H1 (cell line): Measurements from ENCODE around the gene SOHLH2. TPM values are rescaled to one million over a fixed set of nuclear protein-coding genes. Genes with fewer than 3 reads are reported as not detected.

Experiments
- CTCF ChIA-PET: fragments of 300-600 bp; sonication (Branson Sonifier 250); formaldehyde crosslinking; loops from one replicate; lab custom pipeline; 2021; ENCODE audit not compliant: partially characterized antibody; lab: Charles Lee
- POLR2A ChIA-PET: fragments of 300-600 bp; sonication (Branson Sonifier 250); formaldehyde crosslinking; loops from one replicate; lab custom pipeline; 2021; ENCODE audit warnings: inconsistent platforms; ENCODE audit not compliant: partially characterized antibody; lab: Charles Lee
- DNase-seq, 2 experiments: peaks; one replicate each; pipeline versions ENCODE4 v3.0.0 to v3.0.0-alpha.2; 2010 to 2022; ENCODE audit warnings: low spot score in 2 of 2, low read depth in 1 of 2, mixed read lengths in 1 of 2
- FAIRE-seq: peaks from 2 replicates; lab custom pipeline; 2011; peaks lifted over from hg19 to GRCh38; lab: Jason Lieb, UNC
- H2AFZ ChIP-seq: 2 replicates; pipeline ENCODE4 v1.8.1; 2012; ENCODE audit warnings: low read length, inconsistent platforms
- H2AK5ac ChIP-seq: 2 replicates; pipeline ENCODE4 v1.6.1; 2013; ENCODE audit warnings: low read depth, low read length
- H2BK120ac ChIP-seq: replicated peaks from 2 replicates; pipeline ENCODE3; 2013; ENCODE audit warnings: low read depth, low read length, inconsistent platforms
- H2BK12ac ChIP-seq: 2 replicates; pipeline ENCODE4 v1.6.1; 2013; ENCODE audit warnings: low read depth, low read length
- H2BK15ac ChIP-seq: 2 replicates; pipeline ENCODE4 v1.6.1; 2013; ENCODE audit warnings: low read length
- H2BK20ac ChIP-seq: 2 replicates; pipeline ENCODE4 v1.6.1; 2013; ENCODE audit warnings: low read length
- H2BK5ac ChIP-seq: 2 replicates; pipeline ENCODE4 v1.6.1; 2013; ENCODE audit warnings: low read depth, low read length
- H3K14ac ChIP-seq: 2 replicates; pipeline ENCODE4 v1.6.1; 2013; ENCODE audit warnings: inconsistent platforms; ENCODE audit not compliant: insufficient read length
- H3K18ac ChIP-seq: 2 replicates; pipeline ENCODE4 v1.6.1; 2013; ENCODE audit warnings: low read length; ENCODE audit errors: extremely low read depth
- H3K23ac ChIP-seq: 2 replicates; pipeline ENCODE4 v1.6.1; 2013; ENCODE audit warnings: inconsistent platforms; ENCODE audit not compliant: insufficient read length
- H3K23me2 ChIP-seq: 2 replicates; pipeline ENCODE4 v1.6.1; 2013; ENCODE audit warnings: low read depth, low read length
- H3K27ac ChIP-seq: 2 replicates; pipeline ENCODE4 v1.6.1; 2011; ENCODE audit warnings: low read depth, low read length, inconsistent platforms
- H3K27me3 ChIP-seq, 4 experiments: replicated peaks in 1 of 4; 1 replicate in 1 of 4; 2 replicates in 3 of 4; pipeline versions ENCODE4 v1.6.1 to v1.8.1; 2011 to 2013; ENCODE audit warnings: low read length in 3 of 4, mild to moderate bottlenecking in 3 of 4, inconsistent platforms in 2 of 4, mixed read lengths in 2 of 4, moderate library complexity in 1 of 4; ENCODE audit not compliant: control insufficient read depth in 3 of 4, insufficient read depth in 3 of 4; ENCODE audit errors: extremely low read depth in 1 of 4
- H3K36me3 ChIP-seq, 4 experiments: 2 replicates each; pipeline versions ENCODE4 v1.6.1 to v1.8.1; 2011 to 2013; ENCODE audit warnings: mild to moderate bottlenecking in 4 of 4, low read length in 3 of 4, moderate library complexity in 2 of 4, control low read depth in 1 of 4, inconsistent platforms in 1 of 4; ENCODE audit not compliant: insufficient read depth in 4 of 4, control insufficient read depth in 2 of 4
- H3K4ac ChIP-seq: replicated peaks from 2 replicates; pipeline ENCODE3; 2013; ENCODE audit warnings: low read length, low read depth, mixed read lengths, inconsistent platforms; ENCODE audit not compliant: insufficient read length
- H3K4me1 ChIP-seq, 4 experiments: replicated peaks in 1 of 4; 1 replicate in 1 of 4; 2 replicates in 3 of 4; pipeline versions ENCODE4 v1.6.1 to v1.8.1; 2011 to 2013; ENCODE audit warnings: low read length in 3 of 4, inconsistent platforms in 2 of 4, mixed read lengths in 1 of 4; ENCODE audit not compliant: insufficient read depth in 4 of 4, control insufficient read depth in 3 of 4
- H3K4me2 ChIP-seq, 2 experiments: 2 replicates each; pipeline versions ENCODE4 v1.6.1 to v1.8.1; 2011 to 2013; ENCODE audit warnings: low read depth in 2 of 2, low read length in 2 of 2, control low read depth in 1 of 2, inconsistent platforms in 1 of 2, mild to moderate bottlenecking in 1 of 2; ENCODE audit not compliant: insufficient read depth in 1 of 2
- H3K4me3 ChIP-seq, 4 experiments: fragments of 200-600, 300-600 bp in 1 of 4; sonication (generic), shearing (Covaris generic), sonication (Bioruptor Twin) in 1 of 4; 2 replicates each; pipeline versions ENCODE4 v1.5.1 to v1.8.1; 2011 to 2016; ENCODE audit warnings: low read length in 4 of 4, low read depth in 3 of 4, control low read depth in 2 of 4, inconsistent platforms in 2 of 4, mild to moderate bottlenecking in 2 of 4, mixed read lengths in 1 of 4, moderate library complexity in 1 of 4; ENCODE audit not compliant: insufficient read depth in 2 of 4; ENCODE audit errors: extremely low read depth in 1 of 4
- H3K56ac ChIP-seq: replicated peaks from 2 replicates; pipeline ENCODE3; 2013; ENCODE audit warnings: low read depth, mild to moderate bottlenecking, mixed read lengths, low read length, inconsistent platforms; ENCODE audit not compliant: insufficient read length
- H3K79me1 ChIP-seq: 2 replicates; pipeline ENCODE4 v1.6.1; 2013; ENCODE audit warnings: low read depth, low read length, control low read depth
- H3K79me2 ChIP-seq, 2 experiments: 2 replicates each; pipeline versions ENCODE4 v1.6.1 to v1.8.1; 2012 to 2013; ENCODE audit warnings: low read length in 2 of 2, mild to moderate bottlenecking in 2 of 2, inconsistent platforms in 1 of 2; ENCODE audit not compliant: insufficient read depth in 2 of 2, control insufficient read depth in 1 of 2
- H3K9ac ChIP-seq, 4 experiments: replicated peaks in 1 of 4; 1 replicate in 1 of 4; 2 replicates in 3 of 4; pipeline versions ENCODE4 v1.6.1 to v1.8.1; 2011 to 2013; ENCODE audit warnings: low read depth in 3 of 4, low read length in 3 of 4, control low read depth in 2 of 4, mild to moderate bottlenecking in 2 of 4, moderate library complexity in 2 of 4, inconsistent platforms in 1 of 4; ENCODE audit errors: extremely low read depth in 1 of 4
- H3K9me3 ChIP-seq, 2 experiments: 2 replicates each; pipeline versions ENCODE4 v1.6.1 to v1.8.1; 2012 to 2013; ENCODE audit warnings: mild to moderate bottlenecking in 2 of 2, moderate library complexity in 2 of 2, control low read depth in 1 of 2, inconsistent platforms in 1 of 2, low read depth in 1 of 2, low read length in 1 of 2, mixed read lengths in 1 of 2; ENCODE audit not compliant: insufficient read depth in 2 of 2
- H4K20me1 ChIP-seq, 2 experiments: replicated peaks in 1 of 2; 2 replicates each; pipeline versions ENCODE3 to v1.8.1; 2011 to 2013; ENCODE audit warnings: inconsistent platforms in 2 of 2, low read length in 2 of 2, mild to moderate bottlenecking in 1 of 2; ENCODE audit not compliant: insufficient read depth in 2 of 2, control insufficient read depth in 1 of 2
- H4K5ac ChIP-seq: 2 replicates; pipeline ENCODE4 v1.6.1; 2013; ENCODE audit warnings: low read length, low read depth, mixed read lengths, inconsistent platforms; ENCODE audit not compliant: insufficient read length
- H4K8ac ChIP-seq: 2 replicates; pipeline ENCODE4 v1.8.0; 2013; ENCODE audit warnings: mild to moderate bottlenecking, moderate library complexity, low read length, inconsistent platforms; ENCODE audit not compliant: insufficient read depth; ENCODE audit errors: extremely low read depth
- H4K91ac ChIP-seq: replicated peaks from 2 replicates; pipeline ENCODE3; 2013; ENCODE audit warnings: low read length, mixed read lengths, inconsistent platforms; ENCODE audit not compliant: insufficient read length
- CBX8 ChIP-seq: fragments of 300-800, 300-1000 bp; sonication (generic); IDR thresholded peaks from 2 replicates; pipeline ENCODE4 v1.7.1; 2016; ENCODE audit warnings: low read depth, low read length, borderline replicate concordance
- MAFK ChIP-seq: IDR thresholded peaks from 2 replicates; pipeline ENCODE4 v1.6.1; 2012; ENCODE audit warnings: low read depth, mild to moderate bottlenecking, improper control_type of control experiment, low read length
- SAP30 ChIP-seq: fragments of 300-600 bp; sonication (generic); IDR thresholded peaks from 2 replicates; pipeline ENCODE4 v1.7.1; 2012; ENCODE audit warnings: low read length, moderate library complexity, mild to moderate bottlenecking, inconsistent platforms; ENCODE audit not compliant: insufficient read depth, insufficient replicate concordance
- SP4 ChIP-seq: IDR thresholded peaks from 2 replicates; pipeline ENCODE4 v1.6.1; 2012; ENCODE audit warnings: low read length, inconsistent platforms
- TAF1 ChIP-seq: IDR thresholded peaks from 2 replicates; pipeline ENCODE4 v1.6.1; 2011; ENCODE audit warnings: mild to moderate bottlenecking, low read depth, low read length
- WGBS, 2 experiments: shearing (Covaris generic) in 1 of 2; methylation state at CpG; one replicate each; pipeline versions ENCODE4 v1.1.6 to v1.1.7; 2013 to 2015; ENCODE audit warnings: low lambda C conversion rate in 2 of 2, mixed read lengths in 2 of 2, inconsistent platforms in 1 of 2, low coverage in 1 of 2, missing lambda C conversion rate in 1 of 2; ENCODE audit not compliant: insufficient replicate concordance in 2 of 2, insufficient coverage in 1 of 2, insufficient read length in 1 of 2; ENCODE audit errors: extremely low coverage in 1 of 2, missing lambda C conversion rate in 1 of 2; 5-methylcytosine and 5-hydroxymethylcytosine counted together
- polyA plus RNA-seq, 7 experiments: library from polyadenylated mRNA; depleted of rRNA in 3 of 7; stranded (reverse) in 5 of 7; unstranded in 2 of 7; fragments of >200 nt in 5 of 7; fragments of 200-250 nt in 2 of 7; gene quantifications; 1 replicate in 5 of 7; 2 replicates in 1 of 7; 4 replicates in 1 of 7; pipeline versions ENCODE4 v1.2.1 to v1.2.3, GENCODE V29; 2011 to 2013; ENCODE audit warnings: missing spikeins in 2 of 7, mixed read lengths in 2 of 7
- total RNA-seq: library from RNA; stranded (reverse); fragmentation: NEBNext Ultra II Directional; extraction: Animal tissue kit (Norgen Biotek cat#: 25700); gene quantifications from 2 replicates; pipeline ENCODE4 v1.2.1, GENCODE V29; 2021

SOHLH2 gene
- total and polyA plus RNA-seq, 2 of the 8 experiments (the other 6 are each of a cell fraction or from before 2014, with no cell fraction given) = 6.8 to 10.3 TPM

- Histone ChIP-seq H4K5ac (no peak overlapping the region), H4K8ac (no peak overlapping the region), H4K20me1 (no peaks in the 10 kb centered on the region), H3K4me2 (no peak overlapping the region), H3K18ac (no peak overlapping the region), H3K36me3 (no peaks in the 10 kb centered on the region), H3K9ac (no peak overlapping the region), H4K91ac (no peak overlapping the region), H2AFZ (no peak overlapping the region), H2BK120ac (no peak overlapping the region), H3K14ac (no peak overlapping the region), H3K4me3 (no peak overlapping the region), H3K27ac (no peak overlapping the region), H3K79me1 (no peaks in the 10 kb centered on the region; the same call in 1 of the 2 replicates), H2BK5ac (no peak overlapping the region; the same call in 1 of the 2 replicates), H2BK20ac (no peak overlapping the region), H3K4me1 (peaks cover 0 to 4% (median 0%) of the 10 kb centered on the region in 4 experiments; a peak in 2 of 7 replicates), H2BK15ac (no peak overlapping the region), H2AK5ac (no peak overlapping the region), H3K27me3 (no peaks in the 10 kb centered on the region), H3K23ac (no peak overlapping the region), H2BK12ac (no peak overlapping the region), H3K9me3 (peaks cover 0 to 3% of the 10 kb centered on the region in 2 experiments; a peak in 2 of 4 replicates), H3K56ac (no peak overlapping the region), H3K79me2 (no peaks in the 10 kb centered on the region), H3K4ac (no peak overlapping the region), H3K23me2 (no peaks in the 10 kb centered on the region)
- DNase-seq (no peak), FAIRE-seq (no peak)
- WGBS, 2 experiments = 97% methylated on average over 8 of the region's 8 CpGs; no CpG with 5 or more reads in 1 of the 2 experiments
- ChIA-PET POLR2A (interaction anchor here (1.1 kb wide), 1 partner anchor 13 kb away, joined by 3 read pairs; no protein-coding TSS in a partner anchor), CTCF (interaction anchor here (1.3 to 1.6 kb wide), 2 partner anchors 16 to 281 kb away, joined by 3 to 9 read pairs; no protein-coding TSS in a partner anchor)
- TF ChIP-seq CBX8 (no peak), MAFK (no peak), SAP30 (no peak), TAF1 (no peak), SP4 (no peak)
These were observed 45.2 kb upstream of the SOHLH2 start for GRCh38 chr13:36259361-36260137.
